Esophagus squamous epithelium (tissue), 4 donors: ENCODE data around the gene TSSK1B.

Experiments
- POLR2A ChIP-seq, 4 donors: fragments of 450-650 bp; IDR thresholded peaks; one replicate each; pipeline ENCODE4 v1.6.1; 2017; ENCODE audit warnings: antibody characterized with exemption in 4 of 4, mild to moderate bottlenecking in 4 of 4, moderate library complexity in 3 of 4
- TF ChIP-seq, protein P1 (sequence below), 6 experiments: fragments of 450-650 bp in 4 of 6; fragments of 200-600 bp in 2 of 6; sonication (generic) in 2 of 6; IDR thresholded peaks; one replicate each; pipeline ENCODE4 v1.5.1; 2016 to 2019; ENCODE audit warnings: antibody characterized with exemption in 6 of 6, mild to moderate bottlenecking in 4 of 6, moderate library complexity in 4 of 6

DNA sequence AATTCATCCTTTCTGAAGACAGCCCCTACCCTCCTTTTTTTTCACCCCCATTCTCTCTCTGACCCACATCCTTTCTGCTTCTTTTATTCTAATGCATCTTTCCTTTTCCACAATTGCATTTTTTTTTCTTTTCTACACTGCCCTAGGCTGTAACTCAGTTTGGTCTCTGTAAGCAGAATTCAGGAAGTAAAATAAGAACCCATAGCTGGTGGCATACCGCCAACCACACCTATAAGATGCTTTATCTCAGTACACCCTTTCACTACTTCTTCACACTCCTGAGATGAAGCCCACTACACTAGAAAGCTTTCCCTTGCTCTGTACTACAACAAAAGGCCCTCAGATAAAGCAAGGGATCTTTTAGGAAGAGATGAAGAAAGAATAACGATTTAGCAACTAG, 16.1 kb upstream of the TSSK1B start:
- TF ChIP-seq, protein P1, sequence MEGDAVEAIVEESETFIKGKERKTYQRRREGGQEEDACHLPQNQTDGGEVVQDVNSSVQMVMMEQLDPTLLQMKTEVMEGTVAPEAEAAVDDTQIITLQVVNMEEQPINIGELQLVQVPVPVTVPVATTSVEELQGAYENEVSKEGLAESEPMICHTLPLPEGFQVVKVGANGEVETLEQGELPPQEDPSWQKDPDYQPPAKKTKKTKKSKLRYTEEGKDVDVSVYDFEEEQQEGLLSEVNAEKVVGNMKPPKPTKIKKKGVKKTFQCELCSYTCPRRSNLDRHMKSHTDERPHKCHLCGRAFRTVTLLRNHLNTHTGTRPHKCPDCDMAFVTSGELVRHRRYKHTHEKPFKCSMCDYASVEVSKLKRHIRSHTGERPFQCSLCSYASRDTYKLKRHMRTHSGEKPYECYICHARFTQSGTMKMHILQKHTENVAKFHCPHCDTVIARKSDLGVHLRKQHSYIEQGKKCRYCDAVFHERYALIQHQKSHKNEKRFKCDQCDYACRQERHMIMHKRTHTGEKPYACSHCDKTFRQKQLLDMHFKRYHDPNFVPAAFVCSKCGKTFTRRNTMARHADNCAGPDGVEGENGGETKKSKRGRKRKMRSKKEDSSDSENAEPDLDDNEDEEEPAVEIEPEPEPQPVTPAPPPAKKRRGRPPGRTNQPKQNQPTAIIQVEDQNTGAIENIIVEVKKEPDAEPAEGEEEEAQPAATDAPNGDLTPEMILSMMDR (IDR thresholded peaks at IDR 0.05): no peak
- no peak for TF ChIP-seq POLR2A (IDR thresholded peaks at IDR 0.05)
